AG04450 (cell line): ENCODE data around the gene PRKN. TPM values are rescaled to one million over a fixed set of nuclear protein-coding genes. Genes with fewer than 3 reads are reported as not detected.

ENCODE experiments used
- CTCF ChIA-PET: fragments of 300-600, 350-600 bp; formaldehyde crosslinking; extraction: SDS; loops from one replicate; lab custom pipeline; 2022; ENCODE audit warnings: antibody characterized with exemption, inconsistent platforms; lab: Charles Lee
- POLR2A ChIA-PET: fragments of 350-600 bp; formaldehyde crosslinking; extraction: SDS; loops from one replicate; lab custom pipeline; 2021; ENCODE audit warnings: antibody characterized with exemption, inconsistent platforms; lab: Yijun Ruan, JAX
- DNase-seq: peaks from one replicate; pipeline ENCODE4 v3.0.0-alpha.2; 2011; ENCODE audit warnings: low read depth, low spot score
- H3K27ac ChIP-seq: one replicate; pipeline ENCODE4 v1.5.1; 2012; ENCODE audit warnings: low read depth, low read length, control low read depth
- H3K27me3 ChIP-seq: one replicate; pipeline ENCODE4 v1.6.0; 2012; ENCODE audit warnings: low read length; ENCODE audit not compliant: control insufficient read depth, insufficient read depth
- H3K4me3 ChIP-seq: 2 replicates; pipeline ENCODE4 v1.5.1; 2011; ENCODE audit warnings: mild to moderate bottlenecking, low read depth, low read length, control low read depth
- H3K9me3 ChIP-seq: 2 replicates; pipeline ENCODE4 v1.5.1; 2012; ENCODE audit warnings: low read length; ENCODE audit not compliant: control insufficient read depth, insufficient read depth
- polyA plus RNA-seq: library from polyadenylated mRNA; depleted of rRNA; stranded (reverse); fragments of >200 nt; gene quantifications from 2 replicates; pipeline ENCODE4 v1.2.3, GENCODE V29; 2011
- TF ChIP-seq, protein P1 (sequence below): IDR thresholded peaks from 2 replicates; pipeline ENCODE4 v1.5.1; 2011; ENCODE audit warnings: low read depth, low read length, control low read depth, inconsistent platforms

The PRKN gene
- polyA plus RNA-seq, 1 experiment = not detected

DNA sequence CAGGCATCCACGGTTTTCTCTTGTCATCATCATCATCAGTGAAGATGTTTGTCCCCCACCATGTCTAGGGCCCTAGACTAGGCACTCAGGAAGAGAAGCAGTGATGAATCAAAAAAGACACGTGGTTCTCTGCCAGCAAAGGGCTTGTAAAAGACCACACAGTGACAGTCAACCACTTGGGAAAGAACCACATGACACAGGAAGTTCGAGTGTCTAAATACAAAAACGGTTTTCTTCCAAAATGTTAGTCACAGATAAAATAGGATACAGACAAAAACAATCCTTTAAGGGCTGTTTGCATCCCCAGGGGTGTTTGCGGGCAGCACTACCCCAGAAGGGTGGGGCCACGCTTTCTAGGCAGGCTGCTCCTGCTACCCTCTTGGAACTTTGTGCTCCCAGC lies 1096.9 kb downstream of the PRKN start:
- H3K27ac ChIP-seq = no peak overlapping the region
- POLR2A ChIA-PET = no interaction called here
- H3K27me3 ChIP-seq = no peaks in the 10 kb centered on the region
- no peak overlapping the region for H3K4me3 ChIP-seq
- DNase-seq = no peak
- H3K9me3 ChIP-seq = peaks cover 2% of the 10 kb centered on the region
- TF ChIP-seq, protein P1, sequence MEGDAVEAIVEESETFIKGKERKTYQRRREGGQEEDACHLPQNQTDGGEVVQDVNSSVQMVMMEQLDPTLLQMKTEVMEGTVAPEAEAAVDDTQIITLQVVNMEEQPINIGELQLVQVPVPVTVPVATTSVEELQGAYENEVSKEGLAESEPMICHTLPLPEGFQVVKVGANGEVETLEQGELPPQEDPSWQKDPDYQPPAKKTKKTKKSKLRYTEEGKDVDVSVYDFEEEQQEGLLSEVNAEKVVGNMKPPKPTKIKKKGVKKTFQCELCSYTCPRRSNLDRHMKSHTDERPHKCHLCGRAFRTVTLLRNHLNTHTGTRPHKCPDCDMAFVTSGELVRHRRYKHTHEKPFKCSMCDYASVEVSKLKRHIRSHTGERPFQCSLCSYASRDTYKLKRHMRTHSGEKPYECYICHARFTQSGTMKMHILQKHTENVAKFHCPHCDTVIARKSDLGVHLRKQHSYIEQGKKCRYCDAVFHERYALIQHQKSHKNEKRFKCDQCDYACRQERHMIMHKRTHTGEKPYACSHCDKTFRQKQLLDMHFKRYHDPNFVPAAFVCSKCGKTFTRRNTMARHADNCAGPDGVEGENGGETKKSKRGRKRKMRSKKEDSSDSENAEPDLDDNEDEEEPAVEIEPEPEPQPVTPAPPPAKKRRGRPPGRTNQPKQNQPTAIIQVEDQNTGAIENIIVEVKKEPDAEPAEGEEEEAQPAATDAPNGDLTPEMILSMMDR = no peak
- CTCF ChIA-PET = no interaction called here

DNA sequence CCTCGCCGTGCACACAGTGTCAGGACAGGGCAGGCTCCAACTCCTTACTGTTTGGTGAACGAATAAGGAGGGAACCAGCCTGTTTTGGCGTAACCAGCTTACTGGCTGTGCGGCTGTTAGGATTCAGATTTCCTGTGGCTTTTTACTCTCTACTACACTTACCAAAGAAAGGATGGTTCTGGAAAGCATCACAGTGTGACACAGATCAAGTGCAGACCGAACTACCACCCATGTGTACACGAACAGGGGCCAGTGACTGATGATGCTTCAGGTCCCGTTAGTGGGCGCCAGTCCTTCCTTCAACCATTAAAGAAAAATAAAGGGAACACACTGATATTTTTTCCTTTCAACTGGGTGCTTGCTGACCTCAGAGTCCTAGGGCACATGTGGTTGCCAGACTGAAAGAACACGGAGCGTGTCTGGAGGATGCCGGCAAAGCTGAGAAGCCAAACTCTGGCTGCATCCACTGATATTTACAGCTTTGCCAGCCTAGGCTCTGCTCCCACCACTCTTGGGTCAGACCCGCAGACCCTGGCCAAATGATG lies 1101.4 kb downstream of the PRKN start:
- CTCF ChIA-PET = no interaction called here

DNA sequence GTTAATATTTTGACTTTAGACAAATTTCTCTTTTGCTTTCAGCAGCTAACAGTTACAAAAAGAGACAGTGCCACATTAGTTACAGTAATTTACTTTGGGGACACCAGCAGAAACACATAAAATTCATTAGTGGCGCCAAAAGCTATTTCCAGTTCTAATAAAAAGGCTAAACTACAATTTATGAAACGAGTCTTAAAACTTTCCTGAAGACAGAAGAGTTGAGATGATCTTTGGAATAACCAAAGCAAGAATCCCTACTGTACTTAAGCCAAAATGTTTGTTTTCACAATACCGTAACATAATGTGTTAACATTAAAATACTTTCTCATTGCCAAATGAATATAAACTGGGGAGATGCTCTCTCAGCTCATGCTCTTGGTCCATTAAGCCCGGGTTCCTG lies 1103.5 kb downstream of the PRKN start:
- Histone ChIP-seq H3K9me3 (peaks cover 4% of the 10 kb centered on the region), H3K4me3 (no peak overlapping the region), H3K27ac (no peak overlapping the region), H3K27me3 (no peaks in the 10 kb centered on the region)
- DNase-seq = no peak
- ChIA-PET POLR2A (no interaction called here), CTCF (no interaction called here)
- TF ChIP-seq, protein P1 = no peak

More for the DNA sequence above, 1101.4 kb downstream of the PRKN start:
- H3K9me3 ChIP-seq = peaks cover 4% of the 10 kb centered on the region
- H3K27ac ChIP-seq = no peak overlapping the region
- no peaks in the 10 kb centered on the region for H3K27me3 ChIP-seq
- TF ChIP-seq, protein P1 = no peak
- DNase-seq = no peak
- no peak overlapping the region for H3K4me3 ChIP-seq
- POLR2A ChIA-PET = no interaction called here

DNA sequence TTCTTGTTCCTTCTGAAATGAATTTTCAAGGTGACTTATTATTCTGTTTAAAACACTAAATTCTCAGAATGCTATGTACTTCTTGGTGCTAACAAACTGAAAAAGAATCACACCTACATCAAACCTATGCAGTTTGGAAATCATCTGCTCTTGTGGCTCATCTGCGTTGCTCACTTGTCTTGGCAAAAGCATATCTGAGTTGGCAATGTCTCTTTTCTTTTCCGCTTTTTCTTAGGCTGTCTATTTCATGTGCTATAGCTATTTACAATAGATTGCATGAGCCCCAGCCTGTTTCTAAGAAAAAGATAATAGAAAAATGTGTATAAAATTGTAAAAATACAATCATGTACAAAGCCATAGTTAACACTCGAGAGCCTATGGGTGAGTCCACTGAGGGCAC lies 1104.8 kb downstream of the PRKN start:
- H3K4me3 ChIP-seq = no peak overlapping the region
- H3K9me3 ChIP-seq = peaks cover 4% of the 10 kb centered on the region
- no peak for DNase-seq
- POLR2A ChIA-PET = no interaction called here
- no peak overlapping the region for H3K27ac ChIP-seq
- TF ChIP-seq, protein P1 = no peak
- no peaks in the 10 kb centered on the region for H3K27me3 ChIP-seq
- CTCF ChIA-PET = no interaction called here

DNA sequence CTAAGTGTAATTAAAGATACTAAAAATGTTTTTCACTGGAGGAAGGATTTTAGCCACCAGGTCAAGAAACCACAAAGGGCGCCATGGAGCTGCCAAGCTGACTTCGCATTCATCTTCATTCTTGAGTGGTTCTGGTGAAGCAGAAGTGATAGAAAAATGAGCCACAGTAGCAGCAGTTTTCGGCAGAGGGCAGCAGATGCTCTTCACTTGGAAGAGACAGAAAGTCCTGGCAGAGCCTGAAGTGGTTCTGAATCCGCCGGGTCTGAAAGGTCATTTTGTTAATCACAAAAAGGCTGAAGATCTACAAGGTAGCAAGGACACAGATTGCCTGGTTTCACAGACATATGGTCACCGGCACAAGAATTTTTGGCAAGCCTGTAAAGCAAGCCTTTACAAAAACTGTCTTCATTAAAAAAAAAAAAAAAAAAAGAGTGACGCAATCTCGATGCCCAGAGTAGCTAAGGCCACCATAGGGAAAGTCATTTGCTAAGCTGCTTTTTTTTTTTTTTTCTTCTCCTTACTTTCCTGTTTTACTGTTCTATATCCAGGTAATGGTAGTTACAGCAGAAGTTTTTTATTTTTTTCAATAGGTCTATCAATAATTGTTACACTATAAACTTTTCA lies 1108.6 kb downstream of the PRKN start:
- POLR2A ChIA-PET = no interaction called here
- TF ChIP-seq, protein P1 = peak; percentile 22; the same call in 1 of the 2 replicates
- CTCF ChIA-PET = interaction anchor here (0.6 to 1.2 kb wide), 4 partner anchors 18 to 1934 kb away, joined by 3 to 11 read pairs (median 4); no protein-coding TSS in a partner anchor
- no peak for DNase-seq
- Histone ChIP-seq H3K9me3 (peaks cover 4% of the 10 kb centered on the region), H3K4me3 (no peak overlapping the region), H3K27me3 (no peaks in the 10 kb centered on the region), H3K27ac (no peak overlapping the region)
